Esophagus (tissue), 2 donors: ENCODE data around the gene THSD7A. TPM values are rescaled to one million over a fixed set of nuclear protein-coding genes. Genes with fewer than 3 reads are reported as not detected.

Experiments
- H3K27ac ChIP-seq, 2 donors: one replicate each; pipeline ENCODE4 v1.5.1; 2013; ENCODE audit warnings: low read depth in 2 of 2, mild to moderate bottlenecking in 2 of 2, inconsistent platforms in 1 of 2, low read length in 1 of 2, moderate library complexity in 1 of 2
- H3K27me3 ChIP-seq, 2 donors: one replicate each; pipeline ENCODE4 v1.6.1; 2013; ENCODE audit warnings: low read length in 2 of 2, control low read depth in 1 of 2, mild to moderate bottlenecking in 1 of 2; ENCODE audit not compliant: insufficient read depth in 2 of 2, control insufficient read depth in 1 of 2
- H3K36me3 ChIP-seq, 2 donors: one replicate each; pipeline ENCODE4 v1.6.1; 2013; ENCODE audit warnings: low read length in 1 of 2; ENCODE audit not compliant: control insufficient read depth in 2 of 2, insufficient read depth in 2 of 2
- H3K4me1 ChIP-seq, 2 donors: one replicate each; pipeline ENCODE4 v1.6.1; 2013; ENCODE audit warnings: low read length in 1 of 2; ENCODE audit not compliant: control insufficient read depth in 2 of 2, insufficient read depth in 2 of 2
- H3K4me3 ChIP-seq, 2 donors: one replicate each; pipeline ENCODE4 v1.5.1; 2013; ENCODE audit warnings: low read length in 2 of 2, mild to moderate bottlenecking in 2 of 2, low read depth in 1 of 2, moderate library complexity in 1 of 2
- H3K9me3 ChIP-seq, 2 donors: one replicate each; pipeline ENCODE4 v1.6.1; 2013; ENCODE audit warnings: mild to moderate bottlenecking in 2 of 2, low read depth in 1 of 2, low read length in 1 of 2, moderate library complexity in 1 of 2; ENCODE audit not compliant: control insufficient read depth in 2 of 2, insufficient read depth in 1 of 2
- WGBS, 2 donors: extraction: QIAGEN DNeasy Blood & Tissue Kit; methylation state at CpG; one replicate each; pipeline ENCODE4 v1.1.7; 2013; 5-methylcytosine and 5-hydroxymethylcytosine counted together
- polyA plus RNA-seq, 2 donors: library from polyadenylated mRNA; stranded (reverse); fragments of 200-250 nt; gene quantifications; one replicate each; pipeline ENCODE4 v1.2.3, GENCODE V29; 2013
- donor health status: healthy with polysubstance abuse.
- donor health status: Bipolar disorder and iron deficiency.

Gene THSD7A
- polyA plus RNA-seq, 2 donors, result 0.18 to 0.20 TPM

GRCh38 chr7:11570922-11571550 is 261.0 kb downstream of the THSD7A start:
- Histone ChIP-seq H3K36me3 (no peaks in the 10 kb centered on the region), H3K4me1 (no peaks in the 10 kb centered on the region), H3K27ac (no peak overlapping the region), H3K27me3 (no peaks in the 10 kb centered on the region), H3K9me3 (no peaks in the 10 kb centered on the region), H3K4me3 (no peak overlapping the region)
- WGBS, 2 donors, result 79 to 87% methylated on average over 2 of the region's 2 CpGs

- no peaks in the 10 kb centered on the region for H3K9me3 ChIP-seq
- H3K27me3 ChIP-seq, result no peaks in the 10 kb centered on the region
- H3K4me3 ChIP-seq, result no peak overlapping the region
- WGBS, 2 donors, result 20 to 29% methylated on average over 1 of the region's 1 CpG
- no peaks in the 10 kb centered on the region for H3K4me1 ChIP-seq
- H3K36me3 ChIP-seq, result no peaks in the 10 kb centered on the region
- H3K27ac ChIP-seq, result no peak overlapping the region
Measured at GRCh38 chr7:11570205-11570604, 261.8 kb downstream of the THSD7A start.

- no peak overlapping the region for H3K4me3 ChIP-seq
- H3K27ac ChIP-seq, result no peak overlapping the region
- H3K27me3 ChIP-seq, result no peaks in the 10 kb centered on the region
- 78 to 82% methylated on average over 3 of the region's 3 CpGs for WGBS, 2 donors
- H3K36me3 ChIP-seq, result no peaks in the 10 kb centered on the region
- H3K4me1 ChIP-seq, result no peaks in the 10 kb centered on the region
- H3K9me3 ChIP-seq, result peaks cover 0 to 3% of the 10 kb centered on the region in 2 donors
Measured at GRCh38 chr7:11567571-11567970, 264.4 kb downstream of the THSD7A start.

DNA sequence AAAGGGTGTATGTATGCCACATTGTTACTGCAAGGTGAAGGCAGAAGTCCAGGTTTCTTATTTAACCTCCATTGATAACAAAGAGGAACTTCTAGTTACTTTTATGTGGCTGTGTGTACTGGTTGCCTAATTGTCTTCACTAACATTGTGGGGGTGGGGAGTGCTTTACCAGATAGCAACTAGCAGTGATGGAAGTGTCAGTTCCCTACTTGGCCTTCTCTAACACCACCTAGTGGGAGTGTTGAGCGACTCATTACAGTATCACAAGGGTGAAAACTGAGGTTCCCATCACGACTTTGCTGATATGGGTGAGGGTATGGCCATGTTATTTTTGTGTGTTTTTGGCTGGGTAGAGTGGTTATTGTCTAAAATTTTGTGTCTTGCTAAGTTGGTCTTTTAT is 274.4 kb downstream of the THSD7A start:
- H3K9me3 ChIP-seq, result no peaks in the 10 kb centered on the region
- no peaks in the 10 kb centered on the region for H3K27me3 ChIP-seq
- no peak overlapping the region for H3K27ac ChIP-seq
- H3K4me1 ChIP-seq, result no peaks in the 10 kb centered on the region
- H3K4me3 ChIP-seq, result no peak overlapping the region
- WGBS, 2 donors, result 34 to 42% methylated on average over 2 of the region's 2 CpGs
- H3K36me3 ChIP-seq, result no peaks in the 10 kb centered on the region

GRCh38 chr7:11552676-11553296 is 279.2 kb downstream of the THSD7A start:
- no peaks in the 10 kb centered on the region for H3K36me3 ChIP-seq
- no peaks in the 10 kb centered on the region for H3K9me3 ChIP-seq
- no peaks in the 10 kb centered on the region for H3K4me1 ChIP-seq
- no peak overlapping the region for H3K4me3 ChIP-seq
- H3K27ac ChIP-seq, result no peak overlapping the region
- H3K27me3 ChIP-seq, result no peaks in the 10 kb centered on the region
- 62 to 77% methylated on average over 6 of the region's 6 CpGs for WGBS, 2 donors

DNA sequence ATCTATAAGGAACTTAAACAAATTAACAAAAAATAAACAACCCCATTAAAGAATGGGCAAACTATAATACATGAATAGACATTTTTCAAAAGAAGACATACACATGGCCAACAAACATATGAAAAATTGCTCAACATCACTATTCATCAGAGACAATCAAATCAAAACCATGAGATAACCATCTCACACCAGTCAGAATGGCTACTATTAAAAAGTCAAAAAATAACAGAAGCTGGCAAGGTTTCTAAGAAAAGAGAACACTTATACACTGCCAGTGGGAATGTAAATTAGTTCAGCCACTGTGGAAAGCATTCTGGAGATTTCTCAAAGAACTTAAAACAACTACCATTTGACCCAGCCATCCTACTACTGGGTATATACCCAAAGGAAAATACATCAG is 280.5 kb downstream of the THSD7A start:
- Histone ChIP-seq H3K27ac (no peak overlapping the region), H3K36me3 (no peaks in the 10 kb centered on the region), H3K9me3 (no peaks in the 10 kb centered on the region), H3K27me3 (no peaks in the 10 kb centered on the region), H3K4me1 (no peaks in the 10 kb centered on the region), H3K4me3 (no peak overlapping the region)

DNA sequence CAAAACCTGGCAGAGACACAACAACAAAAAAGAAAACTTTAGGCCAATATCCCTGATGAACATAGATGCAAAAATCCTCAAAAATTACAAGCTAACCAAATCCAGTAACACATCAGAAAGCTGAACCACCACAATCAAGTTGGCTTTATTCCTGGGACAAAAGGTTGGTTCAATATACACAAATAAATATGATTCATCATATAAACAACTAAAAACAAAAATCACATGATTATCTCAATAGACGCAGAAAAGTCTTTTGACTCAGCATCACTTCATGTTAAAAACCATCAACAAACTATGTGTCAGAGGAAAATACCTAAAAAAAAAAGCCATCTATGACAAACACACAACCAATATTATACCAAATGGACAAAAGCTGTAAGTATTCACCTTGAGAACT is 283.5 kb downstream of the THSD7A start:
- no peak overlapping the region for H3K4me3 ChIP-seq
- H3K36me3 ChIP-seq, result no peaks in the 10 kb centered on the region
- no peaks in the 10 kb centered on the region for H3K4me1 ChIP-seq
- H3K27me3 ChIP-seq, result no peaks in the 10 kb centered on the region
- peaks cover 5 to 6% of the 10 kb centered on the region in 2 donors for H3K9me3 ChIP-seq
- 48 to 76% methylated on average over 1 of the region's 1 CpG for WGBS, 2 donors
- H3K27ac ChIP-seq, result no peak overlapping the region

- Histone ChIP-seq H3K4me3 (no peak overlapping the region), H3K27ac (no peak overlapping the region), H3K36me3 (no peaks in the 10 kb centered on the region), H3K27me3 (no peaks in the 10 kb centered on the region), H3K4me1 (no peaks in the 10 kb centered on the region), H3K9me3 (peaks cover 5 to 9% of the 10 kb centered on the region in 2 donors)
- 94 to 95% methylated on average over 8 of the region's 8 CpGs for WGBS, 2 donors
Measured at GRCh38 chr7:11541330-11541729, 290.7 kb downstream of the THSD7A start.

GRCh38 chr7:11540271-11540761 is 291.7 kb downstream of the THSD7A start:
- Histone ChIP-seq H3K27me3 (no peaks in the 10 kb centered on the region), H3K27ac (no peak overlapping the region), H3K4me1 (no peaks in the 10 kb centered on the region), H3K9me3 (peaks cover 0 to 2% of the 10 kb centered on the region in 2 donors), H3K4me3 (no peak overlapping the region), H3K36me3 (no peaks in the 10 kb centered on the region)
- 20 to 43% methylated on average over 3 of the region's 3 CpGs for WGBS, 2 donors

- H3K4me1 ChIP-seq, result no peaks in the 10 kb centered on the region
- H3K4me3 ChIP-seq, result no peak overlapping the region
- no peaks in the 10 kb centered on the region for H3K27me3 ChIP-seq
- H3K9me3 ChIP-seq, result peaks cover 0 to 2% of the 10 kb centered on the region in 2 donors
- no peaks in the 10 kb centered on the region for H3K36me3 ChIP-seq
- no peak overlapping the region for H3K27ac ChIP-seq
- 35 to 38% methylated on average over 3 of the region's 3 CpGs for WGBS, 2 donors
Measured at GRCh38 chr7:11539853-11540252, 292.1 kb downstream of the THSD7A start.
